Ramos (cell line): ENCODE measurements around the gene RNU1-3.

ENCODE experiments used
- in situ Hi-C: fragments of 300-500 bp; cut with MboI; formaldehyde crosslinking; loops from one replicate; pipeline ENCODE4 v1.14.3; 2022; ENCODE audit warnings: low sequenced_read_pairs; ENCODE audit not compliant: unreplicated experiment

The RNU1-3 gene

DNA sequence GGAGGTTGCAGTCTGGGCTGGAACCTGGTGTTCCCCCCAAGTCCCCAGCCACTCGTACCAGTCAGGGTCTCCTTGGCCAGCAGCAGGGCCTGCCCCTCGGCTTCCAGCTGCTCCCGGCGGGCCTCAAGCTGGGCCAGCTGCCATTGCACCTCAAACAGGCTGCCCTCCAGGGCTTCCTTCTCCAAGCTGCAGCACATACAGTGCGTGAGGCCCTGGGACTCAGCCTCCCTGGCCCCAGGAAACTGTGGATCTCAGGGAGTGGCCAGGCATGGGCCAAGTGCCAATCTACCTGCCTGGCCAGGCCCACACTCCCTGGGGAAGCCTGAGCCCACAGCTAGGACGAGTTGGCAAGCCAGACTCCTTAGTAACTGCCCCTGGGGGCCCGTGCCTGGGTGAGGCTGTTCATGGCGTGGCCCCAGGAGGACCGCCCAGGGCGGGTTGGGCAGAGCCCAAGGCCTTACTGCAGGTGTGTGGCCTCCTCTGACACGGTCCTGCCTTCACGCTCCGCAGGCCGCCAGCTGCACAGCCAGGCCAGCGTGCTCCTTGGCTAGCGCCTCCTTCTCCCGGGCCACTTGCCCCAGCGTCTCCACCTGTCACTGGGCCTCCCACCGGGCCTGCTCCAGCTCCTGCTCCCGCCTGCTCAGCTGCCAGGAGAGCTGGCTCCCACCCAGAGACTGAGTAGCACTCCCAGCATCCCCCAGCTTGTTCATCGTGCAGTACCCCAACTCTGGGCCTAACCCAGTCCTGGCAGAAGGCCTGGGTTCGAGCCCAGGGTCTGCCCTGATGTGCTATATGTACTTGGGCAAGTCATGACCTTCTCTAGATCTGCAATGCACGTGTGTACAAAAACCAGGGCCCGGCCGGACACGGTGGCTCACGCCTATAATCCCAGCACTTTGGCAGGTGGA, 42.7 kb downstream of the RNU1-3 start:
- in situ Hi-C loops, result loop anchor here (5.0 kb wide), 1 partner anchor 323 kb away; no protein-coding TSS in a partner anchor

DNA sequence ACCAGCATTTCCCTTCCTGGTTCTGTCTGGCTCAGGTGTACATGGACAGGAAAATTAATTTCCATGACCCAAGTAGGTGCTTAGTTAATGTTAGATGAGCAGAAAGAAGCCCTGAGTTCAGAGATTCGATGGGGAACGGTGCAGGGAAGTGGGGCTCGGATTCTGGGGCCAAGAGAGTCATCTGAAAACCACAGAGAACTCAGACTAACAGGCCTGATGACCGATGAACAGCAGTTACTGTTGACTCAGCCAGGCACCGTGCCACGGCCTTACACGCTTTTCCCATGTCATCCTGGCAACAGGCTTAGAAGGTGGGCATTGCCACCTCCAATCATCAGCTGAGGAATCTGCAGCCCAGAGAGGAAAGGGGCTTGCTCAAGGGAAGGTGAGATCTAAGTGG, 43.4 kb downstream of the RNU1-3 start:
- in situ Hi-C loops, result loop anchor here (5.0 kb wide), 1 partner anchor 324 kb away; no protein-coding TSS in a partner anchor

DNA sequence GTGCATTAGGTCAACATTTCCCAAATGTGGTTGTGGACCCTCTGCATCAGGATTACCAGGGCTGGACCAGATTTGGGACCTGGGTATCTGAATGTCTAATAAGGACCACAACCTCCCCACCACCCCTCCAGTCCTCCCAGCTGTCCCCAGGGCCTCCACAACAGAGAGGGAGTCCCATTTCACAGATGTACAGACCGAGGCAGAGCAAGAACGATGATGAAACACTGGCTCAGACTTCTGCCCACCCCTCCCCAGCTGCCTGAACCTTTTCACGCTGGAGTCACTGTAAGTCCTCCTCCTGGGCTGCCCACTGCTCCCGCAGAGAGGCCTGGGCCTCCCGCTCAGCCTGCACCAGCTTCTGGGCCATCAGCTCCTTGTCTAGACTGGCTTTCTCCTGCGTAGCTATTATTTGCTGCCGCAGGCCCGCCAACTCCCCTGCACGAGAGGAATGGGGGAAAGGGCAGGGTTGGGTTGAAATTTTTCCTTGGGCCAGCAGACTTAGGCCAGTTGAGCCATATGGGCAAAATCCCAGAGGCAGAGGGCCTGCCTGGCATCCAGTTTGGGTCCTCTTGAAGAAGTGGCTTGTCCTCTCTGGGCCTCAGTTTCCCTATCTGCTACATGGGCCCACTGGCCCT, 45.0 kb downstream of the RNU1-3 start:
- in situ Hi-C loops, result loop anchor here (5.0 kb wide), 1 partner anchor 326 kb away; no protein-coding TSS in a partner anchor

DNA sequence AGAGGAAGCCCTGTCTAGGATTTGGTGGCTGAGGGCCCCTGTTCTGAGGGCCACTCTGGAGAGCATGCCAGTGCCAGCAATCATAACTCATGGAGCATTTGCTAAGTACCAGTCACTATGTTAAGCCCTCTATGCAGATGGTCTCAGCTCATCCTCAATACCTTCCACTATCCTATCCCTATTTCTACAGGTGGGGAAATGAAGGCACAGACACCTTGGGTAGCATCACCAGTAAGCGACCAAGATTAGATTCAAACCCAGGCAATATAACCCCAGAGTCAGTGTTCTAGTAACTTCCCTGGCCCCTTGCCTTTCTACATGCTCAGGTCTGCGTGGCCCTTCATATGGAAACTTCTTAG, 45.5 kb downstream of the RNU1-3 start:
- in situ Hi-C loops, result loop anchor here (5.0 kb wide), 1 partner anchor 326 kb away; no protein-coding TSS in a partner anchor

DNA sequence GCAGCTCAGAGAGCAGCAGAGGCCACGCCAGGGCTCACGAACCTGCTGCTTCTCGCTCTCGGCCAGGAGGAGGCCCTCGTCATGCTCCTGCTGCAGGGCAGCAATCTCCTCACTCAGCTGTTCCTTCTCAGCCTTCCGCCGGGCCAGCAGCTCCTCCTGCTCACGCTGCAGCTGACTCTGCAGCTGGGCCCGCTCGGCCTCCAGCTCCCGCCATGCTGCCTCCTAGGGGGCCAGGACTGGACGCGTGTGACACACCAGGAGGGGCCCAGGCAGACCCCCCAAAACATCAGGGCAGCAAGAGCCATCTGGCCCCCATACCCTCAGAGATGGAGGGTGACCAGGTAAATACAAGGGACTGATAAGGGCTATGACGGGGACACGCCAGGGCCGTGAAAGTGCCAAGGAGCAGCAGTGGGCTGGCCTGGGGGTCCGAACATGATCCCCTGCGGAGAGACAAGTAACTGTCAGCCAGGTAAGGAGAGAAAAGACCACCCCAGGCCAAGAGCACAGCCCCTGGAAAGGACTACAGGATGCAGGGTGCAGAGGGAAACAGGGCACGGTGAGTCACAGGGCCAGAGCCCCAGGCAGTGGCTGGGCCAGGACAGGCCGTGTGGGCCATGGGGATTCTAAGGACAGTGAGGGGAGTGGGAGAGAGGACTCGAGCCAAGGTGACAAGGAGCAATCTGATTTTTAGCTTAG, 46.8 kb downstream of the RNU1-3 start:
- in situ Hi-C loops, result loop anchor here (5.0 kb wide), 1 partner anchor 327 kb away; no protein-coding TSS in a partner anchor

DNA sequence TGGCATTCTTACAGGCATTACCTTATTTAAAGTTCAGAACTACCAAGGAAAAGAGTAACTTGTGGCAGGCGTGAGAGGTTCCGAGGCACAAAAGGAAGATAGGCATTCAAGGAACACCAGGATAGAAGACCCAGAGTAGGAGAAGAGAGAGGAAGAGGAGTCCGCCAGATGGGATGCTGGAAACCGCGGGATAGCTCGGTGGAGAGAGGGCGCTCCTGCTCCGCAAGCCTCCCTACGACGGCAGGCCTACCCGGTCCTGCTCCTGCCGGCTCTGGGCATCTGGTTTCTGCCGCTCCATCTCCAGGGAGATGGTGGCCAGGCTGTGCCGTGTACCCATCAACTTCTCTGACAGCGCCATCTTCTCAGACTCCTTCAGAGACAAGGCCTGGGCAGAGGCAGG, 48.0 kb downstream of the RNU1-3 start:
- in situ Hi-C loops, result no loop called here

DNA sequence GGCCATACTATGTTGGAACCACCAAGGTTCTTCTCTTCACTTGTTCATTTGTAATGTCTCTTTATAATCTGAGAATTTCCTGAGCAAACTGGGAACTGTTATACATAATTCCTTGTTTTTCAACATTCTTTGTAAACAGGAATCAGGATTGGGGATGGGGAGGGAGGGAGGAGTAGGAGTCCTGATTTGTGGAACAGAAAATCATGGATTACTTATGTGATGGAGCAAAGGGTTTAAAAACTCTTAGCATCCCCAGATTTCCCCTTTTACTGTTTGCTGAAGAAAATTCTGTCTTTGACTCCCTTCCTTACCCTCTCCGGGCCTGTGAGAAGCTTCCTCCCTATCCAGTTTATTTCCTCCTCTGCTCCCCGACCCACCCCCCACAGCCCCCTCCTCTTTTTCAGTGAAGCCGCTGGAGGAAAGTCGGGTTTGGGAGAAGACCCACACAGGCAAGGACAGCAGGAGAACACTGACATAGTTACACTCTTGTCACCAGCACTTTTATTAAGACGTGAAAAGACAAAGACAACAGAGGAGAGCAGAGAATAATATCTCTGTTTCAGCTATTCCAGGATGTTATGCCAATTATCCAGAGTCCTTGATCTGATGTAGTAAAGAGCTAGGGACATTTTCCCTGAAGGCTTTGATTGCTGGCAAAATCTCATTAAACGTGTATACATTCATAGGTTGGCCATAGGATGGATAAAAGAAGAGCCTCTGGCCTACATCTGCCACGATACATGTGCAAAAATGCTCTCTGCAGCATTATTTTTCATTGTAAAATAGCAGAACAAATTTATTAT, 48.8 kb downstream of the RNU1-3 start:
- in situ Hi-C loops, result no loop called here

DNA sequence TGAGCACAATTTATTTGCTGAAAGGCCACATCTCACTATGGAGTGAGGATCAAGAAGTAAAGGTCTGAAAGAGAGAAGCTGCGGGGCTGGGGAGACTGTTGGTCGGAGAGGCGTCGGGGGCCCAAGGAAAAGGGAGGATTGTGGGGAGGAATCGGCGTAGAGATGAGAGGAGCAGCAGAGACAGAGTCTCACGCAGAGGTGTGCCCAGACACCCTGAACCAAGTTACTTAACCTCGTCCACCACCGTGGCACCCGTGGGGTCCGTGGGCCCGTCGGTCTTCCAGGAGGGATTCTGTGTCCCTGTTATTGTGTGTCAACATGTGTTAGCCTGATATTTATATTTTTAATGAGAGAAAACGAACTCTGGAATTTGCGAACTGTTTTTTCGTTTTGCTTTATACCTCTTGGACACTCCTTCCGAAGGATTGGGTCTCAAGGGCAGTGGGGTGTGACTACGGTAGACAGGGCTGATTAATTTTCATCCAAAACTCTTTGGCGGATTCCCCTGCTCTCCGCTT, 49.6 kb downstream of the RNU1-3 start:
- in situ Hi-C loops, result no loop called here
